ENCODE results near the gene IMP3. TPM values are rescaled to one million over a fixed set of nuclear protein-coding genes. Genes with fewer than 3 reads are reported as not detected.

IMP3 gene
- total RNA-seq, 6 experiments from 2014 or later, result 37.7 to 192 (median 44.4) TPM

GRCh38 chr15:75616766-75617165, 23.3 kb downstream of the IMP3 start:
- ATAC-seq, result no peak
- Histone ChIP-seq H3K4me1 (no peaks in the 10 kb centered on the region), H3K27ac (no peak overlapping the region), H3K4me3 (no peak overlapping the region), H3K27me3 (no peaks in the 10 kb centered on the region), H3K9me3 (no peaks in the 10 kb centered on the region), H3K36me3 (peaks cover 0 to 81% (median 23%) of the 10 kb centered on the region in 4 donors)
- no peak for TF ChIP-seq CTCF (IDR thresholded peaks at IDR 0.05)
- no peak for DNase-seq
- intact Hi-C loops (cut with DNase I), result no loop called here

GRCh38 chr15:75606711-75607699, 33.0 kb downstream of the IMP3 start:
- no peak overlapping the region for H3K4me3 ChIP-seq
- whole genome bisulfite sequencing (ENCODE audit: insufficient coverage, low coverage, low lambda C conversion rate, missing lambda C conversion rate), result 62% methylated on average over 6 of the region's 6 CpGs
- H3K4me1 ChIP-seq, result no peaks in the 10 kb centered on the region
- ATAC-seq (no peak), DNase-seq (no peak)
- TF ChIP-seq CTCF (IDR thresholded peaks at IDR 0.05) (no peak), POLR2A (IDR thresholded peaks at IDR 0.05) (no peak)
- H3K36me3 ChIP-seq, result peaks cover 0 to 69% (median 21%) of the 10 kb centered on the region in 4 donors
- intact Hi-C loops (cut with DNase I), result no loop called here
- no peaks in the 10 kb centered on the region for H3K27me3 ChIP-seq
- no peaks in the 10 kb centered on the region for H3K9me3 ChIP-seq
- H3K27ac ChIP-seq, result no peak overlapping the region

GRCh38 chr15:75606026-75606425, 34.0 kb downstream of the IMP3 start:
- H3K36me3 ChIP-seq, result peaks cover 0 to 69% (median 21%) of the 10 kb centered on the region in 4 donors
- intact Hi-C loops (cut with DNase I), result no loop called here
- no peak overlapping the region for H3K27ac ChIP-seq
- H3K9me3 ChIP-seq, result no peaks in the 10 kb centered on the region
- H3K27me3 ChIP-seq, result no peaks in the 10 kb centered on the region
- H3K4me3 ChIP-seq, result no peak overlapping the region
- ATAC-seq (no peak), DNase-seq (no peak)
- no peaks in the 10 kb centered on the region for H3K4me1 ChIP-seq
- TF ChIP-seq CTCF (IDR thresholded peaks at IDR 0.05) (no peak), POLR2A (IDR thresholded peaks at IDR 0.05) (no peak)
- 94% methylated on average over 8 of the region's 8 CpGs for WGBS (ENCODE audit: insufficient coverage, low coverage, low lambda C conversion rate, missing lambda C conversion rate)

- Histone ChIP-seq H3K27me3 (no peaks in the 10 kb centered on the region), H3K36me3 (peaks cover 0 to 24% (median 7%) of the 10 kb centered on the region in 4 donors), H3K4me3 (no peak overlapping the region), H3K27ac (no peak overlapping the region), H3K9me3 (no peaks in the 10 kb centered on the region), H3K4me1 (peaks cover 0 to 30% (median 14%) of the 10 kb centered on the region in 4 donors)
- ATAC-seq (no peak), DNase-seq (no peak)
- intact Hi-C loops (cut with DNase I), result no loop called here
- WGBS (ENCODE audit: insufficient coverage, low coverage, low lambda C conversion rate, missing lambda C conversion rate), result 22% methylated on average over 2 of the region's 2 CpGs
- TF ChIP-seq CTCF (IDR thresholded peaks at IDR 0.05) (no peak), POLR2A (IDR thresholded peaks at IDR 0.05) (no peak)
Observed at GRCh38 chr15:75599401-75599800, 40.6 kb downstream of the IMP3 start.
